HepG2 (cell line): ENCODE measurements around the gene CPT1B. TPM values are rescaled to one million over a fixed set of nuclear protein-coding genes. Genes with fewer than 3 reads are reported as not detected.

Experiments
- CBX5 ChIP-seq: sonication (generic); formaldehyde crosslinking; IDR thresholded peaks from 2 replicates; pipeline ENCODE4 v1.4.0; 2020; ENCODE audit warnings: missing genetic modification reagents, borderline replicate concordance
- HOXA7 ChIP-seq: sonication (generic); formaldehyde crosslinking; IDR thresholded peaks from 2 replicates; pipeline ENCODE4 v1.8.1; 2022; ENCODE audit warnings: mild to moderate bottlenecking, missing genetic modification reagents, moderate library complexity
- MED8 ChIP-seq: sonication (generic); formaldehyde crosslinking; IDR thresholded peaks from 2 replicates; pipeline ENCODE4 v1.8.1; 2023; ENCODE audit warnings: mild to moderate bottlenecking, missing genetic modification reagents; ENCODE audit not compliant: insufficient replicate concordance
- POLR2AphosphoS5 ChIP-seq: IDR thresholded peaks from 2 replicates; pipeline ENCODE4 v1.6.1; 2012; ENCODE audit warnings: low read depth, low read length
- RBM39 ChIP-seq: fragments of 200-400 bp; formaldehyde crosslinking; IDR thresholded peaks from one replicate; pipeline ENCODE4 v1.6.1; 2018; ENCODE audit warnings: antibody characterized with exemption, mild to moderate bottlenecking, low read depth, low read length; ENCODE audit not compliant: poor library complexity, severe bottlenecking
- RNF2 ChIP-seq: fragments of 450-650 bp; conservative IDR thresholded peaks from 2 replicates; pipeline ENCODE4 v1.6.1; 2016; ENCODE audit warnings: low read depth
- SAP130 ChIP-seq: IDR thresholded peaks from 2 replicates; pipeline ENCODE4 v1.6.1; 2016; ENCODE audit warnings: low read depth
- SMARCC2 ChIP-seq: fragments of 450-650 bp; IDR thresholded peaks from 2 replicates; pipeline ENCODE4 v1.6.1; 2017; ENCODE audit warnings: antibody characterized with exemption, mild to moderate bottlenecking
- SMARCE1 ChIP-seq: fragments of 450-650 bp; IDR thresholded peaks from 2 replicates; pipeline ENCODE4 v1.6.1; 2017; ENCODE audit warnings: borderline replicate concordance
- TEAD2 ChIP-seq: sonication (generic); formaldehyde crosslinking; IDR thresholded peaks from 2 replicates; pipeline ENCODE4 v1.9.0; 2021; ENCODE audit warnings: missing genetic modification reagents
- ZC3H4 ChIP-seq: sonication (generic); formaldehyde crosslinking; IDR thresholded peaks from 2 replicates; pipeline ENCODE4 v1.4.0; 2020; ENCODE audit warnings: missing genetic modification reagents, borderline replicate concordance
- ZNF160 ChIP-seq: sonication (generic); formaldehyde crosslinking; IDR thresholded peaks from 2 replicates; pipeline ENCODE4 v1.8.0; 2022; ENCODE audit warnings: mild to moderate bottlenecking, inconsistent platforms, missing genetic modification reagents
- ZNF274 ChIP-seq: sonication (generic); formaldehyde crosslinking; IDR thresholded peaks from 2 replicates; pipeline ENCODE4 v1.5.1; 2020; ENCODE audit warnings: mild to moderate bottlenecking, missing genetic modification reagents
- ZNF337 ChIP-seq: sonication (generic); formaldehyde crosslinking; IDR thresholded peaks from 2 replicates; pipeline ENCODE4 v1.5.1; 2020; ENCODE audit warnings: missing genetic modification reagents, low read depth, mild to moderate bottlenecking, borderline replicate concordance
- ZNF446 ChIP-seq: sonication (generic); formaldehyde crosslinking; IDR thresholded peaks from 2 replicates; pipeline ENCODE4 v1.5.0; 2020; ENCODE audit warnings: mild to moderate bottlenecking, missing genetic modification reagents
- ZNF530 ChIP-seq: sonication (generic); formaldehyde crosslinking; IDR thresholded peaks from 2 replicates; pipeline ENCODE4 v1.5.0; 2020; ENCODE audit warnings: low read depth, mild to moderate bottlenecking, missing genetic modification reagents
- ZNF746 ChIP-seq: sonication (generic); formaldehyde crosslinking; IDR thresholded peaks from 2 replicates; pipeline ENCODE4 v1.8.0; 2022; ENCODE audit warnings: mild to moderate bottlenecking, missing genetic modification reagents
- polyA plus RNA-seq, 8 experiments: library from polyadenylated mRNA; depleted of rRNA in 3 of 8; stranded (reverse) in 7 of 8; unstranded in 1 of 8; fragments of >200 nt; fragmentation: Illumina TruSeq in 4 of 8; extraction: Trizol in 4 of 8; gene quantifications; 2 replicates each; pipeline versions ENCODE4 v1.2.1 to v1.2.3, GENCODE V29; 2011 to 2016; ENCODE audit warnings: low read depth in 4 of 8, missing spikeins in 1 of 8, mixed read lengths in 1 of 8; ENCODE audit not compliant: insufficient read depth in 1 of 8
- total RNA-seq, 5 experiments: library from RNA; depleted of rRNA; stranded (reverse); fragments of >200 nt; fragmentation: Illumina TruSeq; extraction: Trizol; gene quantifications; 2 replicates each; pipeline ENCODE4 v1.2.3, GENCODE V29; 2016; ENCODE audit warnings: low read depth in 1 of 5
- TF ChIP-seq, protein P1 (sequence below): sonication (generic); formaldehyde crosslinking; IDR thresholded peaks from 2 replicates; pipeline ENCODE4 v1.4.0; 2020; ENCODE audit warnings: missing genetic modification reagents
- TF ChIP-seq, protein P2 (sequence below): IDR thresholded peaks from 2 replicates; pipeline ENCODE4 v1.6.1; 2018; ENCODE audit warnings: missing genetic modification reagents
- TF ChIP-seq, protein P3 (sequence below): sonication (generic); formaldehyde crosslinking; IDR thresholded peaks from 2 replicates; pipeline ENCODE4 v1.5.0; 2020; ENCODE audit warnings: missing genetic modification reagents
- TF ChIP-seq, protein P4 (sequence below): sonication (generic); formaldehyde crosslinking; IDR thresholded peaks from 2 replicates; pipeline ENCODE4 v1.5.1; 2020; ENCODE audit warnings: missing genetic modification reagents, mild to moderate bottlenecking, borderline replicate concordance
- TF ChIP-seq, protein P5 (sequence below): sonication (generic); formaldehyde crosslinking; IDR thresholded peaks from 2 replicates; pipeline ENCODE4 v1.5.0; 2020; ENCODE audit warnings: missing genetic modification reagents

CPT1B gene
- total and polyA plus RNA-seq, 2 of the 13 experiments (the other 11 are each of a cell fraction or from before 2014, with no cell fraction given): 9.2 to 19.5 TPM

DNA sequence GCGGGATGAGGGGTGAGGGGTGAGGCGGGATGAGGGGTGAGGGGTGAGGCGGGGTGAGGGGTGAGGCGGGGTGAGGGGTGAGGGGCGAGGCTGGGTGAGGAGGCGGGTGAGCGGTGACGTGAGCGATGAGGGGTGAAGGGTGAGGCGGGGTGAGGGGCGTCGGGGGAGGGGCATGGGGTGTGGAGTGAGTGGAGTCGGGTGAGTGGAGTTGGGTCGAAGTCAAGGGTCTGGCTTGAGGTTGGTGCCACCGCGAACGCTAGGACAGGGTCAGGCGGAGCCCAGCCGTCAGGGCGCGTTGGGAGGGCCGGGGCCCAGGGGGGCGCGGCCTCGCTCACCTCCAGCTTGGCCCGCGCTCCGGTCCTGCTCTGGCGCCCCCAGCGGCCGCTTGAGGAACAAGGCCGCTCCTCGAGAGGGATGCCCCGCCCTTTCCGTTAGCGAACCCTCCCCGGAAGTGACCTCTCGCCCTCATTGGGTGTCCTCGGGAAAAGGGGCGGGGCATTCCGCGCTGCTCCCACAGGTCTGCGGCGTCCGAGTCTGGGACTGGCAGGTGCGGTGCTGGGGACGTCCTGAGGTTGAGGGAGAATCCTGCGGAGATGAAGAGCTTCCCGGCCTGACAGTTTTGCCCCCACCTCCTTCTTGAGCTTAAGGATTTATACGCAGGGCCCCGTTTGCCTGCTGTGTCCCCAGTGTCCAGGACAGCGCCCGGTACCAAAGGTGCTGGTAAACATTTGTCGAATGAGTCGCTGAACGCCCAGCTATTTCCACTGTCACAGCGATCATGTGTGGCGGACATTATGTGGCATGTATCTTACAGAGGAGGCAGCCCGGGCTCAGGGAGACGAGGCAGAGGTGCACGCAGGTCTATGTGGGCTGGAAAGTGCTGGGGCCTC, 15.5 kb downstream of the CPT1B start, which contains the start of gene SYCE3 (continued):
- TF ChIP-seq RNF2 (no peak), SMARCC2 (no peak), ZC3H4 (CRISPR knock-in tag) (no peak), ZNF160 (CRISPR knock-in tag) (no peak), ZNF530 (CRISPR knock-in tag) (no peak), CBX5 (CRISPR knock-in tag) (0 out of 2 replicates have a peak, but pooled peaks have one; percentile 12), TEAD2 (no peak), ZNF446 (CRISPR knock-in tag) (no peak), SMARCE1 (no peak), SAP130 (CRISPR knock-in tag) (peak; percentile 90), HOXA7 (CRISPR knock-in tag) (no peak), ZNF337 (CRISPR knock-in tag) (no peak), ZNF274 (no peak), POLR2AphosphoS5 (peak; percentile 75), ZNF746 (CRISPR knock-in tag) (no peak), RBM39 (peak; percentile 63), MED8 (CRISPR knock-in tag) (no peak)
- TF ChIP-seq, protein P1, sequence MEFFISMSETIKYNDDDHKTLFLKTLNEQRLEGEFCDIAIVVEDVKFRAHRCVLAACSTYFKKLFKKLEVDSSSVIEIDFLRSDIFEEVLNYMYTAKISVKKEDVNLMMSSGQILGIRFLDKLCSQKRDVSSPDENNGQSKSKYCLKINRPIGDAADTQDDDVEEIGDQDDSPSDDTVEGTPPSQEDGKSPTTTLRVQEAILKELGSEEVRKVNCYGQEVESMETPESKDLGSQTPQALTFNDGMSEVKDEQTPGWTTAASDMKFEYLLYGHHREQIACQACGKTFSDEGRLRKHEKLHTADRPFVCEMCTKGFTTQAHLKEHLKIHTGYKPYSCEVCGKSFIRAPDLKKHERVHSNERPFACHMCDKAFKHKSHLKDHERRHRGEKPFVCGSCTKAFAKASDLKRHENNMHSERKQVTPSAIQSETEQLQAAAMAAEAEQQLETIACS (CRISPR knock-in tag): no peak
- TF ChIP-seq, protein P2, sequence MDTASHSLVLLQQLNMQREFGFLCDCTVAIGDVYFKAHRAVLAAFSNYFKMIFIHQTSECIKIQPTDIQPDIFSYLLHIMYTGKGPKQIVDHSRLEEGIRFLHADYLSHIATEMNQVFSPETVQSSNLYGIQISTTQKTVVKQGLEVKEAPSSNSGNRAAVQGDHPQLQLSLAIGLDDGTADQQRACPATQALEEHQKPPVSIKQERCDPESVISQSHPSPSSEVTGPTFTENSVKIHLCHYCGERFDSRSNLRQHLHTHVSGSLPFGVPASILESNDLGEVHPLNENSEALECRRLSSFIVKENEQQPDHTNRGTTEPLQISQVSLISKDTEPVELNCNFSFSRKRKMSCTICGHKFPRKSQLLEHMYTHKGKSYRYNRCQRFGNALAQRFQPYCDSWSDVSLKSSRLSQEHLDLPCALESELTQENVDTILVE (CRISPR knock-in tag): peak; percentile 43; the same call in 1 of the 2 replicates
- TF ChIP-seq, protein P3, sequence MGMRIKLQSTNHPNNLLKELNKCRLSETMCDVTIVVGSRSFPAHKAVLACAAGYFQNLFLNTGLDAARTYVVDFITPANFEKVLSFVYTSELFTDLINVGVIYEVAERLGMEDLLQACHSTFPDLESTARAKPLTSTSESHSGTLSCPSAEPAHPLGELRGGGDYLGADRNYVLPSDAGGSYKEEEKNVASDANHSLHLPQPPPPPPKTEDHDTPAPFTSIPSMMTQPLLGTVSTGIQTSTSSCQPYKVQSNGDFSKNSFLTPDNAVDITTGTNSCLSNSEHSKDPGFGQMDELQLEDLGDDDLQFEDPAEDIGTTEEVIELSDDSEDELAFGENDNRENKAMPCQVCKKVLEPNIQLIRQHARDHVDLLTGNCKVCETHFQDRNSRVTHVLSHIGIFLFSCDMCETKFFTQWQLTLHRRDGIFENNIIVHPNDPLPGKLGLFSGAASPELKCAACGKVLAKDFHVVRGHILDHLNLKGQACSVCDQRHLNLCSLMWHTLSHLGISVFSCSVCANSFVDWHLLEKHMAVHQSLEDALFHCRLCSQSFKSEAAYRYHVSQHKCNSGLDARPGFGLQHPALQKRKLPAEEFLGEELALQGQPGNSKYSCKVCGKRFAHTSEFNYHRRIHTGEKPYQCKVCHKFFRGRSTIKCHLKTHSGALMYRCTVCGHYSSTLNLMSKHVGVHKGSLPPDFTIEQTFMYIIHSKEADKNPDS (CRISPR knock-in tag): no peak
- TF ChIP-seq, protein P4, sequence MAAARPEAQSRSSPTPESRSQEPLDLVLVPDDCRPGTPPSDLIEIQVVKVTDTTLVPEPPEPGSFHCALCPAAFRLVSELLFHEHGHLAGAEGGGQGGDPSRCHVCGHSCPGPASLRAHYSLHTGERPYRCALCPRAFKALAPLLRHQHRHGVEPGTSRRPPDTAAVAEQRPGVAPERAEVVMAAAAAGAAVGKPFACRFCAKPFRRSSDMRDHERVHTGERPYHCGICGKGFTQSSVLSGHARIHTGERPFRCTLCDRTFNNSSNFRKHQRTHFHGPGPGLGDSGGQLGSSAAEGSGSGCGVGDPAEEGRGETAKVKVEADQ (CRISPR knock-in tag): no peak
- TF ChIP-seq, protein P5, sequence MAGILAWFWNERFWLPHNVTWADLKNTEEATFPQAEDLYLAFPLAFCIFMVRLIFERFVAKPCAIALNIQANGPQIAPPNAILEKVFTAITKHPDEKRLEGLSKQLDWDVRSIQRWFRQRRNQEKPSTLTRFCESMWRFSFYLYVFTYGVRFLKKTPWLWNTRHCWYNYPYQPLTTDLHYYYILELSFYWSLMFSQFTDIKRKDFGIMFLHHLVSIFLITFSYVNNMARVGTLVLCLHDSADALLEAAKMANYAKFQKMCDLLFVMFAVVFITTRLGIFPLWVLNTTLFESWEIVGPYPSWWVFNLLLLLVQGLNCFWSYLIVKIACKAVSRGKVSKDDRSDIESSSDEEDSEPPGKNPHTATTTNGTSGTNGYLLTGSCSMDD (CRISPR knock-in tag): no peak
